K562 (cell line): Measurements from ENCODE around the gene TMEM191C. TPM values are rescaled to one million over a fixed set of nuclear protein-coding genes. Genes with fewer than 3 reads are reported as not detected.
"Not testable (repeated sequence)": the region's sequence is repeated elsewhere in the genome, so short reads cannot be mapped to it uniquely, and the experiment has no call there.

ENCODE experiments used
- ATAC-seq: fragments of 200-7000 bp; cut with Tn5 transposase; 3 replicates; pipeline ENCODE4 v1.9.1; 2020; ENCODE audit warnings: moderate library complexity
- BruUV-seq: library from RNA; stranded (reverse); fragments of 400-500 nt; replicated peaks from 2 replicates; lab custom pipeline; 2021; lab: Mats Ljungman, UMichigan
- CTCF ChIA-PET: fragments of 300-600 bp; formaldehyde crosslinking; extraction: SDS; loops from one replicate; lab custom pipeline; 2021; ENCODE audit warnings: low intra/inter-chr PET ratio; lab: Yijun Ruan, JAX
- POLR2A ChIA-PET: fragments of 300-600, 350-650 bp; sonication (Branson Sonifier 250); formaldehyde crosslinking; extraction: SDS; loops from one replicate; lab custom pipeline; 2021; ENCODE audit warnings: antibody characterized with exemption, inconsistent platforms; lab: Yijun Ruan, JAX
- DNase-seq, 4 experiments: peaks; one replicate each; pipeline versions ENCODE4 v3.0.0 to v3.0.0-alpha.2; 2011 to 2018; ENCODE audit warnings: low spot score in 3 of 4, mixed read lengths in 3 of 4; ENCODE audit errors: extremely low read depth in 1 of 4
- FAIRE-seq: peaks from 2 replicates; lab custom pipeline; 2011; peaks lifted over from hg19 to GRCh38; lab: Jason Lieb, UNC
- H2AFZ ChIP-seq: 2 replicates; pipeline ENCODE4 v1.6.0; 2011; ENCODE audit warnings: low read depth, low read length, control low read depth, inconsistent platforms
- H3K27ac ChIP-seq: fragments of 200-600 bp; 3 replicates; pipeline ENCODE4 v1.8.0; 2011; ENCODE audit warnings: low read depth, mild to moderate bottlenecking, control low read depth, inconsistent platforms, low read length, moderate library complexity, mixed read lengths; ENCODE audit errors: extremely low read depth
- H3K27me3 ChIP-seq, 2 experiments: fragments of 300-600 bp in 1 of 2; 2 replicates in 1 of 2; 3 replicates in 1 of 2; pipeline versions ENCODE4 v1.6.0 to v1.8.0; 2011; ENCODE audit warnings: inconsistent platforms in 2 of 2, low read length in 2 of 2, mild to moderate bottlenecking in 1 of 2, mixed read lengths in 1 of 2, moderate library complexity in 1 of 2; ENCODE audit not compliant: control insufficient read depth in 2 of 2, insufficient read depth in 2 of 2
- H3K36me3 ChIP-seq: fragments of 300-600 bp; 3 replicates; pipeline ENCODE4 v1.8.0; 2011; ENCODE audit warnings: mild to moderate bottlenecking, low read length, inconsistent platforms; ENCODE audit not compliant: control insufficient read depth, insufficient read depth
- H3K4me1 ChIP-seq, 2 experiments: fragments of 200-600 bp in 1 of 2; replicated peaks in 1 of 2; 2 replicates in 1 of 2; 3 replicates in 1 of 2; pipeline versions ENCODE4 v1.5.1 to v1.8.0; 2011; ENCODE audit warnings: inconsistent platforms in 2 of 2, low read length in 2 of 2, mild to moderate bottlenecking in 1 of 2, mixed read lengths in 1 of 2, moderate library complexity in 1 of 2; ENCODE audit not compliant: control insufficient read depth in 2 of 2, insufficient read depth in 2 of 2
- H3K4me2 ChIP-seq: 2 replicates; pipeline ENCODE4 v1.6.1; 2011; ENCODE audit warnings: low read length, control low read depth, inconsistent platforms, mixed read lengths; ENCODE audit not compliant: insufficient read depth
- H3K4me3 ChIP-seq: fragments of 200-600 bp; sonication (generic), shearing (Covaris generic); 2 replicates; pipeline ENCODE4 v1.5.1; 2016; ENCODE audit warnings: control low read depth, inconsistent platforms
- H3K79me2 ChIP-seq: fragments of 200-600 bp; 3 replicates; pipeline ENCODE4 v1.8.0; 2011; ENCODE audit warnings: low read length, inconsistent platforms; ENCODE audit not compliant: control insufficient read depth, insufficient read depth
- H3K9ac ChIP-seq, 2 experiments: 2 replicates each; pipeline versions ENCODE4 v1.6.0 to v1.6.1; 2011; ENCODE audit warnings: low read depth in 2 of 2, low read length in 2 of 2, control low read depth in 1 of 2, inconsistent platforms in 1 of 2, mild to moderate bottlenecking in 1 of 2, mixed read lengths in 1 of 2; ENCODE audit not compliant: insufficient read depth in 1 of 2
- H3K9me1 ChIP-seq: one replicate; pipeline ENCODE4 v1.6.0; 2011; ENCODE audit warnings: inconsistent platforms, mild to moderate bottlenecking, low read length, moderate library complexity; ENCODE audit not compliant: control insufficient read depth, insufficient read depth
- H3K9me3 ChIP-seq: replicated peaks from 2 replicates; pipeline ENCODE4 v1.5.1; 2011; ENCODE audit warnings: low read depth, low read length, inconsistent platforms; ENCODE audit not compliant: control insufficient read depth, insufficient read depth
- H4K20me1 ChIP-seq: replicated peaks from 2 replicates; pipeline ENCODE4 v1.6.1; 2011; ENCODE audit warnings: low read length, inconsistent platforms, mixed read lengths; ENCODE audit not compliant: control insufficient read depth, insufficient read depth
- NFIC ChIP-seq: fragments of 450-650 bp; IDR thresholded peaks from 2 replicates; pipeline ENCODE4 v1.6.1; 2017; ENCODE audit warnings: mild to moderate bottlenecking, inconsistent platforms
- POLR2G ChIP-seq: fragments of 200-400 bp; formaldehyde crosslinking; IDR thresholded peaks from 2 replicates; pipeline ENCODE4 v1.6.1; 2017; ENCODE audit warnings: low read depth, mild to moderate bottlenecking, antibody characterized with exemption, low read length, moderate library complexity
- WGBS: fragments of 100-300 bp; shearing (Covaris generic); methylation state at CpG from one replicate; pipeline ENCODE4 v1.1.6; 2016; ENCODE audit warnings: low coverage, mixed read lengths; ENCODE audit not compliant: insufficient coverage; ENCODE audit errors: missing lambda C conversion rate; 5-methylcytosine and 5-hydroxymethylcytosine counted together
- in situ Hi-C: fragments of 300-500 bp; cut with MboI; formaldehyde crosslinking; loops from 4 replicates; pipeline ENCODE4 v1.15.0; 2018; ENCODE audit warnings: inconsistent platforms, mixed read lengths
- intact Hi-C: fragments of 100-400 bp; cut with micrococcal nuclease; formaldehyde crosslinking; loops from 2 replicates; pipeline ENCODE4 v1.14.2; 2022
- polyA plus RNA-seq, 8 experiments: library from polyadenylated mRNA; depleted of rRNA in 4 of 8; stranded (reverse) in 5 of 8; unstranded in 3 of 8; fragments of >200 nt; fragmentation: Nextera tagmentation in 2 of 8; fragmentation: Illumina TruSeq in 1 of 8; extraction: Ambion mirVana in 2 of 8; extraction: Trizol in 1 of 8; gene quantifications; 2 replicates each; pipeline versions ENCODE4 v1.2.1 to v1.2.3, GENCODE V29; 2011 to 2014; ENCODE audit warnings: inconsistent platforms in 1 of 8, missing spikeins in 1 of 8
- total RNA-seq, 7 experiments: library from RNA; depleted of rRNA in 6 of 7; stranded (reverse); fragments of >200 nt in 6 of 7; fragmentation: Illumina TruSeq in 2 of 7; extraction: Trizol in 2 of 7; gene quantifications; 2 replicates each; pipeline versions ENCODE4 v1.2.1 to v1.2.3, GENCODE V29; 2011 to 2021; ENCODE audit warnings: low replicate concordance in 1 of 7

TMEM191C gene
- total and polyA plus RNA-seq, 9 of the 15 experiments (the other 6 are each of a cell fraction or from before 2014, with no cell fraction given), result 0.15 to 7.1 (median 1.1) TPM

DNA sequence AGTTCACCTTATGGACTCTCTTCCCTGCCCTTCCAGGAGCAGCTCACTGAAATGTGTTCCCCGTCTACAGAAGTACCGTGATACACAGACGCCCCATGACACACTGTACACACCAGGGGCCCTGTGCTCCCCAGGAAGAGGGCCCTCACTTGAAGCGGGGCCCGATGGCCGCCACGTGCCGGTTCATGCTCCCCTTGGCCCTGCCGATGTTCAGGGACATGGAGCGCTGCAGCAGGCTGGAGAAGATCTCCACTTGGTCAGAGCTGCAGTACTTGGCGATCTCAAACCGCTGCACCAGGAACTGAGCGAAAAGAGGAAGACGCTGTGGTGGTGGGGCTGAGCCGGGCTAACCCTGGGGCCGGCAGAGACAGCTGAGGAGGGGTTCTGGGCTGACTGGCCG, 20.5 kb downstream of the TMEM191C start:
- H3K27me3 ChIP-seq, H3K9me3 ChIP-seq, H3K27ac ChIP-seq, POLR2A ChIA-PET, FAIRE-seq, H4K20me1 ChIP-seq, in situ Hi-C loops, intact Hi-C loops, H3K9me1 ChIP-seq, H3K9ac ChIP-seq, CTCF ChIA-PET, BruUV-seq, H3K4me1 ChIP-seq, ATAC-seq, DNase-seq, H3K4me3 ChIP-seq, H3K79me2 ChIP-seq, H2AFZ ChIP-seq, H3K4me2 ChIP-seq: not testable (repeated sequence)
- H3K36me3 ChIP-seq, result peaks cover 12% of the 10 kb centered on the region; the same call in 1 of the 3 replicates
- 94% methylated on average over 7 of the region's 17 CpGs for WGBS
- TF ChIP-seq NFIC (peak; percentile 20; the same call in 1 of the 2 replicates), POLR2G (0 out of 2 replicates have a peak, but pooled peaks have one; percentile 30)

DNA sequence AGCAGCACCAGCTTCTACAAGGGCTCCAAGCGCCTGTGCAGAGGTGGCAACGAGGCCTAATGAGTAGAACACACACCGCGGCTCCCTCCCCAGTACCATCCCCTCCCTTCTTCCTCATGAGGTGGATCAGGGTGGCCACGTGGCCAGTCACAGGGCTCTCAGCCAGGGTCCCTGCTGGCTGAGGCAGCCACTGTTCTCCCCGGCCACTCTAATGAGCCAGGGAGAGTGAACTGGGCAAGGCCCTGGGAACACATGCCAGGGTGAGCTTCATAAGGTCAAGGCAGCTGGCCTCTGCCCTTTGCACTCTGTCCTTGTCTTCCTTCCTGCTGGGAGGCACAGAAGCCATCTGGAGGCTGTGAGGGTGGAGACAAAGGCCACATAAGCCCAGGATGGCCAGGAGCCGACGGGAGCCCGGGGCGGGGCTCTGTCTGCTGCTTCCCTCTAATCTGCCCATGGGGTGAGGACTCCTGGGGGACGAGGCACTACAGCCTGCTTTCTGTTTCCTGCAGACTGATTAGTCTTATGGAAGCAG, 22.0 kb downstream of the TMEM191C start:
- FAIRE-seq, CTCF ChIA-PET: not testable (repeated sequence)

DNA sequence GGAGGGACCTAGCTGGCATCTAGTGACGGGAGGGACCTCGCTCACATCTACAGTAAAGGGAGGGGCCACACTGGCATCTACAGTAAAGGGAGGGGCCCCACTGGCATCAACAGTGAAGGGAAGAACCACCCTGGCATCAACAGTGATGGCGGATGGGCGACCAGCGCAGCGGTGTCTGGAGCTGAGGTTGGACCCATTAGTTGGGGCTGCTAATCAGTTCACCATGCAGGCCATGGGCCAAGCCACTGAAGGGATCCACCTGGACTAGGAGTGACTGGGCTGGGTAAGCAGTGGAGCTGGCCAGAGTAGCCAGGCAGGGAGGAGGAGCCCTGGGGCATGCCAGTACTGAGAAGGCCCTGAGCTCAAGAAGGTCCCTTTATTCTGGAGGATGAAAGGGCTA, 23.4 kb downstream of the TMEM191C start:
- H2AFZ ChIP-seq, H3K27ac ChIP-seq, intact Hi-C loops, H3K27me3 ChIP-seq, H3K9me1 ChIP-seq, H3K4me3 ChIP-seq, H3K79me2 ChIP-seq, CTCF ChIA-PET, in situ Hi-C loops, H4K20me1 ChIP-seq, H3K4me2 ChIP-seq, H3K9ac ChIP-seq, H3K36me3 ChIP-seq, POLR2A ChIA-PET, FAIRE-seq, H3K9me3 ChIP-seq, H3K4me1 ChIP-seq, ATAC-seq, BruUV-seq: not testable (repeated sequence)
- 94% methylated on average over 4 of the region's 6 CpGs for WGBS
- peak in 1 of 4 experiments; percentile 7 for DNase-seq

More for the DNA sequence above, 22.0 kb downstream of the TMEM191C start:
- H3K4me1 ChIP-seq, POLR2A ChIA-PET, H3K9me1 ChIP-seq, intact Hi-C loops, in situ Hi-C loops, H3K9me3 ChIP-seq, H3K79me2 ChIP-seq, ATAC-seq, H4K20me1 ChIP-seq, H3K4me3 ChIP-seq, BruUV-seq, H3K27ac ChIP-seq, H3K4me2 ChIP-seq, H3K9ac ChIP-seq, H3K27me3 ChIP-seq, H2AFZ ChIP-seq: not testable (repeated sequence)
- peaks cover 11% of the 10 kb centered on the region; the same call in 1 of the 3 replicates for H3K36me3 ChIP-seq
- peak in 1 of 4 experiments; percentile 0 for DNase-seq
- 92% methylated on average over 2 of the region's 11 CpGs for WGBS
